Measurements from ENCODE around the gene GSN. TPM values are rescaled to one million over a fixed set of nuclear protein-coding genes. Genes with fewer than 3 reads are reported as not detected.
A peak's percentile ranks its signal among the peaks of the same experiment; 100 is the strongest.

GSN gene
- total and polyA plus RNA-seq, 2 of the 13 experiments (the other 11 are each of a cell fraction or from before 2014, with no cell fraction given): 294 to 307 TPM

GRCh38 chr9:121294866-121295661 is 27.1 kb downstream of the GSN start (continued):
- peak; percentile 36; the same call in 1 of the 2 replicates for TF ChIP-seq CSRNP1 (CRISPR knock-in tag; IDR thresholded peaks at IDR 0.05)
- no peak for TF ChIP-seq CENPBD1 (CRISPR knock-in tag; IDR thresholded peaks at IDR 0.05; ENCODE audit: borderline replicate concordance, low read depth)
- 0 out of 2 replicates have a peak, but pooled peaks have one; percentile 14 for TF ChIP-seq ZNF24 (IDR thresholded peaks at IDR 0.05)
- no peak; the same call in 1 of the 2 replicates for TF ChIP-seq ZNF12 (CRISPR knock-in tag; IDR thresholded peaks at IDR 0.05)
- TF ChIP-seq NCOA5 (CRISPR knock-in tag; IDR thresholded peaks at IDR 0.05): no peak
- no peak for TF ChIP-seq ZNF788 (CRISPR knock-in tag; IDR thresholded peaks at IDR 0.05; ENCODE audit: borderline replicate concordance)
- peak; percentile 72 for TF ChIP-seq ARID5B (CRISPR knock-in tag; IDR thresholded peaks at IDR 0.05)
- TF ChIP-seq ZNF800 (CRISPR knock-in tag; IDR thresholded peaks at IDR 0.05): peak; percentile 43; the same call in 1 of the 2 replicates
- TF ChIP-seq ZNF850 (CRISPR knock-in tag; conservative IDR thresholded peaks at IDR 0.05): no peak
- peak; percentile 41 for TF ChIP-seq TEAD3 (CRISPR knock-in tag; optimal IDR thresholded peaks at IDR 0.05; ENCODE audit: borderline replicate concordance)
- no peak for TF ChIP-seq SOX6 (IDR thresholded peaks at IDR 0.05)
- peak; percentile 91 for TF ChIP-seq SOX6 (CRISPR knock-in tag; IDR thresholded peaks at IDR 0.05)
- TF ChIP-seq SKIL (CRISPR knock-in tag; IDR thresholded peaks at IDR 0.05; ENCODE audit: borderline replicate concordance): peak; percentile 60; the same call in 1 of the 2 replicates
- TF ChIP-seq KDM2A (CRISPR knock-in tag; IDR thresholded peaks at IDR 0.05; ENCODE audit: borderline replicate concordance, low read depth): no peak
- peak; percentile 39; the same call in 1 of the 2 replicates for TF ChIP-seq ZMAT3 (CRISPR knock-in tag; conservative IDR thresholded peaks at IDR 0.05)
- TF ChIP-seq MED1 (CRISPR knock-in tag; IDR thresholded peaks at IDR 0.05): peak; percentile 82
- TF ChIP-seq MXI1 (IDR thresholded peaks at IDR 0.05; ENCODE audit: borderline replicate concordance, low read depth, low read length): 0 out of 3 replicates have a peak, but pooled peaks have one; percentile 9
- no peak for TF ChIP-seq SNRNP70 (IDR thresholded peaks at IDR 0.05; ENCODE audit: low read depth, low read length)
- peak; percentile 84 for TF ChIP-seq GATAD2A (CRISPR knock-in tag; IDR thresholded peaks at IDR 0.05)

Data from HepG2 (cell line).